Lower leg skin (tissue), 3 donors: ENCODE data around the gene GTPBP6.

ENCODE experiments used
- CTCF ChIP-seq, 3 donors: fragments of 450-650 bp; IDR thresholded peaks; one replicate each; pipeline ENCODE4 v1.5.1; 2016; ENCODE audit warnings: antibody characterized with exemption in 3 of 3, mild to moderate bottlenecking in 3 of 3, moderate library complexity in 2 of 3
- POLR2A ChIP-seq, 2 donors: fragments of 450-650 bp; IDR thresholded peaks; one replicate each; pipeline ENCODE4 v1.6.1; 2016 to 2017; ENCODE audit warnings: antibody characterized with exemption in 2 of 2, mild to moderate bottlenecking in 1 of 2, moderate library complexity in 1 of 2

GRCh38 chrX:363621-364375 lies 45.2 kb upstream of the GTPBP6 start:
- TF ChIP-seq POLR2A (IDR thresholded peaks at IDR 0.05): no peak
- no peak for TF ChIP-seq CTCF (IDR thresholded peaks at IDR 0.05)
